SU-DHL-6 (cell line): Measurements from ENCODE around the gene ZDHHC11.

ENCODE experiments used
- H2AFZ ChIP-seq: fragments of 200-600 bp; sonication (generic); 2 replicates; pipeline ENCODE4 v1.6.1; 2014; ENCODE audit warnings: low read depth, mild to moderate bottlenecking, moderate library complexity, mixed read lengths, antibody characterized with exemption, low read length; ENCODE audit not compliant: severe bottlenecking
- H3F3A ChIP-seq: fragments of 200-600 bp; shearing (Covaris generic); 2 replicates; pipeline ENCODE4 v1.6.0; 2016; ENCODE audit warnings: antibody characterized with exemption, mild to moderate bottlenecking; ENCODE audit not compliant: insufficient read depth
- H3K27ac ChIP-seq: fragments of 200-600 bp; sonication (generic); 2 replicates; pipeline ENCODE4 v1.5.1; 2016; ENCODE audit warnings: low read depth, mild to moderate bottlenecking, low read length, moderate library complexity, mixed read lengths
- H3K27me3 ChIP-seq: fragments of 200-600 bp; sonication (generic), shearing (Covaris generic); 2 replicates; pipeline ENCODE4 v1.6.0; 2014; ENCODE audit warnings: mild to moderate bottlenecking, low read length
- H3K36me3 ChIP-seq: fragments of 200-600 bp; sonication (generic); 2 replicates; pipeline ENCODE4 v1.6.1; 2014; ENCODE audit warnings: mild to moderate bottlenecking, low read length, mixed read lengths
- H3K4me2 ChIP-seq: fragments of 300-600, 200-600 bp; shearing (Covaris generic), sonication (generic); 2 replicates; pipeline ENCODE4 v1.6.0; 2014; ENCODE audit warnings: low read length, low read depth, mild to moderate bottlenecking; ENCODE audit not compliant: poor library complexity, severe bottlenecking
- H3K4me3 ChIP-seq: fragments of 200-600 bp; sonication (generic); 2 replicates; pipeline ENCODE4 v1.5.1; 2014; ENCODE audit warnings: antibody characterized with exemption, low read length, mild to moderate bottlenecking, mixed read lengths; ENCODE audit not compliant: insufficient read depth, poor library complexity, severe bottlenecking
- H3K79me2 ChIP-seq: fragments of 200-600 bp; sonication (generic); 2 replicates; pipeline ENCODE4 v1.6.1; 2014; ENCODE audit warnings: mild to moderate bottlenecking, low read length, moderate library complexity; ENCODE audit not compliant: insufficient read depth
- H3K9ac ChIP-seq: fragments of 200-600 bp; sonication (generic); 2 replicates; pipeline ENCODE4 v1.7.0; 2014; ENCODE audit warnings: mild to moderate bottlenecking, low read length
- H3K9me2 ChIP-seq: fragments of 200-600 bp; sonication (generic); replicated peaks from 2 replicates; pipeline ENCODE4 v1.6.1; 2014; ENCODE audit warnings: low read length; ENCODE audit not compliant: insufficient read depth
- H3K9me3 ChIP-seq: fragments of 200-600 bp; sonication (generic); 2 replicates; pipeline ENCODE4 v1.6.1; 2014; ENCODE audit warnings: low read length, mixed read lengths; ENCODE audit not compliant: insufficient read depth
- H4K20me1 ChIP-seq: fragments of 200-600 bp; sonication (generic); 2 replicates; pipeline ENCODE4 v1.6.1; 2014; ENCODE audit warnings: low read depth, mild to moderate bottlenecking, antibody characterized with exemption, low read length, moderate library complexity, mixed read lengths
- EZH2phosphoT487 ChIP-seq: fragments of 200-600 bp; sonication (generic), shearing (Covaris generic); conservative IDR thresholded peaks from 2 replicates; pipeline ENCODE4 v1.6.1; 2018; ENCODE audit warnings: mild to moderate bottlenecking, antibody characterized with exemption, low read length, moderate library complexity, mixed read lengths
- TF ChIP-seq, protein P1 (sequence below): fragments of 200-600 bp; sonication (generic); IDR thresholded peaks from one replicate; pipeline ENCODE4 v1.5.1; 2017; ENCODE audit warnings: antibody characterized with exemption, mild to moderate bottlenecking, low read length, moderate library complexity; ENCODE audit not compliant: insufficient read depth, poor library complexity, severe bottlenecking

Gene ZDHHC11

GRCh38 chr5:873328-873727 lies 22.5 kb upstream of the ZDHHC11 start:
- no peaks in the 10 kb centered on the region for H3K9me3 ChIP-seq
- no peaks in the 10 kb centered on the region for H3F3A ChIP-seq
- no peak overlapping the region for H3K4me2 ChIP-seq
- TF ChIP-seq, protein P1, sequence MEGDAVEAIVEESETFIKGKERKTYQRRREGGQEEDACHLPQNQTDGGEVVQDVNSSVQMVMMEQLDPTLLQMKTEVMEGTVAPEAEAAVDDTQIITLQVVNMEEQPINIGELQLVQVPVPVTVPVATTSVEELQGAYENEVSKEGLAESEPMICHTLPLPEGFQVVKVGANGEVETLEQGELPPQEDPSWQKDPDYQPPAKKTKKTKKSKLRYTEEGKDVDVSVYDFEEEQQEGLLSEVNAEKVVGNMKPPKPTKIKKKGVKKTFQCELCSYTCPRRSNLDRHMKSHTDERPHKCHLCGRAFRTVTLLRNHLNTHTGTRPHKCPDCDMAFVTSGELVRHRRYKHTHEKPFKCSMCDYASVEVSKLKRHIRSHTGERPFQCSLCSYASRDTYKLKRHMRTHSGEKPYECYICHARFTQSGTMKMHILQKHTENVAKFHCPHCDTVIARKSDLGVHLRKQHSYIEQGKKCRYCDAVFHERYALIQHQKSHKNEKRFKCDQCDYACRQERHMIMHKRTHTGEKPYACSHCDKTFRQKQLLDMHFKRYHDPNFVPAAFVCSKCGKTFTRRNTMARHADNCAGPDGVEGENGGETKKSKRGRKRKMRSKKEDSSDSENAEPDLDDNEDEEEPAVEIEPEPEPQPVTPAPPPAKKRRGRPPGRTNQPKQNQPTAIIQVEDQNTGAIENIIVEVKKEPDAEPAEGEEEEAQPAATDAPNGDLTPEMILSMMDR = no peak
- TF ChIP-seq EZH2phosphoT487 = no peak
- H3K36me3 ChIP-seq = peaks cover 13% of the 10 kb centered on the region; the same call in 1 of the 2 replicates
- no peak overlapping the region for H3K27ac ChIP-seq
- no peaks in the 10 kb centered on the region for H3K27me3 ChIP-seq
- no peak overlapping the region for H2AFZ ChIP-seq
- no peak overlapping the region for H3K9ac ChIP-seq
- H3K4me3 ChIP-seq = no peak overlapping the region
- H3K79me2 ChIP-seq = peaks cover 6% of the 10 kb centered on the region
- no peaks in the 10 kb centered on the region for H3K9me2 ChIP-seq
- H4K20me1 ChIP-seq = no peaks in the 10 kb centered on the region

GRCh38 chr5:872301-872700 lies 21.5 kb upstream of the ZDHHC11 start:
- no peak for TF ChIP-seq EZH2phosphoT487
- TF ChIP-seq, protein P1 = no peak
- Histone ChIP-seq H3K4me2 (no peak overlapping the region), H3K27me3 (no peaks in the 10 kb centered on the region), H4K20me1 (no peaks in the 10 kb centered on the region), H3K79me2 (peaks cover 6% of the 10 kb centered on the region), H3K9me2 (no peaks in the 10 kb centered on the region), H3K4me3 (no peak overlapping the region), H3K27ac (no peak overlapping the region), H2AFZ (no peak overlapping the region), H3K9ac (no peak overlapping the region), H3K9me3 (no peaks in the 10 kb centered on the region), H3K36me3 (peaks cover 13% of the 10 kb centered on the region; the same call in 1 of the 2 replicates), H3F3A (no peaks in the 10 kb centered on the region)

DNA sequence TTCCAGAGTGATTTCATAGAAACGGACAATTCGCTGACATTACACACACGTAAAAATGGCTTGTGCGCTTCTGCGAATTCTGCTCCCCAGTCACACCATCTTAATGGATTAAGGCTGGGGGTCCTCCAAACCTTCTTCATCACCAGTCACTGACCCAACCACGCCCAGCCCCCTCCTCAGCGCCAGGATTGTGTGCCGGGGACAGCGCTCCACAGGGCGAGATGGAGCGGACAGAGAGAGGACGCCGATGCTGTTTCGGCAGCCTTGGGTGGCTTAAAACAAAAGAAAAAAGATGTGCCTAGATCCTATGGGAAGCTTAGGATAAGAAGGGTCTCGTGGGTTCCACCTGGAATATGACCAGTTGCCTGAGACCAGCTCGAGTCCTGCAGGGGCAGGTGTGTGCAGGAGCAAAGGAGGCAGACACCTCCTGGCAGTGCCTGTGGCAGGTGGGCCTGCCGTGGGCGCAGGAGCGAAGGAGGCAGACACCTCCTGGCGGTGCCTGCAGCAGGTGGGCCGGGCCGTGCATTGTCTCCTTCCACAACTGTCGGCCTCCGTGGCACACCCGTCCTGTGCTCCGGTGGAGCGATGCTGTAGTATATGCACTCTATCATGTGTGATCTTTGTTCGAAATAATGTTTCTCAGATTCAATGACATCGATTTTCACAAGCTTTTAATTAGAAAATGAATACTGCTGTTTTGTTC lies 21.0 kb upstream of the ZDHHC11 start:
- Histone ChIP-seq H3K79me2 (peaks cover 6% of the 10 kb centered on the region), H3K27me3 (no peaks in the 10 kb centered on the region), H3K27ac (no peak overlapping the region), H3F3A (no peaks in the 10 kb centered on the region), H4K20me1 (no peaks in the 10 kb centered on the region), H3K4me2 (no peak overlapping the region), H3K36me3 (peaks cover 13% of the 10 kb centered on the region; the same call in 1 of the 2 replicates), H2AFZ (no peak overlapping the region), H3K9ac (no peak overlapping the region), H3K4me3 (no peak overlapping the region), H3K9me3 (no peaks in the 10 kb centered on the region), H3K9me2 (no peaks in the 10 kb centered on the region)
- no peak for TF ChIP-seq EZH2phosphoT487
- TF ChIP-seq, protein P1 = no peak
